ENCODE data around the gene RUNX3.
A peak's percentile ranks its signal among the peaks of the same experiment; 100 is the strongest.

The RUNX3 gene

GRCh38 chr1:24857507-24858133 is 72.5 kb downstream of the RUNX3 start:
- Mint-ChIP-seq H3K9me3 (no peaks in the 10 kb centered on the region), H3K36me3 (ENCODE audit: low read depth) (no peaks in the 10 kb centered on the region), H3K4me1 (ENCODE audit: low read depth) (peaks cover 8% of the 10 kb centered on the region), H3K4me3 (no peak overlapping the region), H3K27me3 (peaks cover 40% of the 10 kb centered on the region), H3K27ac (no peak overlapping the region)
- intact Hi-C loops (cut with micrococcal nuclease), result no loop called here

- intact Hi-C loops (cut with micrococcal nuclease), result no loop called here
- Mint-ChIP-seq H3K36me3 (ENCODE audit: low read depth) (no peaks in the 10 kb centered on the region), H3K4me3 (no peak overlapping the region), H3K27ac (no peak overlapping the region), H3K4me1 (ENCODE audit: low read depth) (peaks cover 8% of the 10 kb centered on the region), H3K9me3 (no peaks in the 10 kb centered on the region), H3K27me3 (peaks cover 37% of the 10 kb centered on the region)
Measured at GRCh38 chr1:24856787-24857506, 73.1 kb downstream of the RUNX3 start.

GRCh38 chr1:24855474-24855873 is 74.6 kb downstream of the RUNX3 start:
- Mint-ChIP-seq H3K4me3 (no peak overlapping the region), H3K27me3 (peaks cover 26% of the 10 kb centered on the region), H3K4me1 (ENCODE audit: low read depth) (peaks cover 8% of the 10 kb centered on the region), H3K36me3 (ENCODE audit: low read depth) (no peaks in the 10 kb centered on the region), H3K27ac (no peak overlapping the region), H3K9me3 (no peaks in the 10 kb centered on the region)
- intact Hi-C loops (cut with micrococcal nuclease), result no loop called here

GRCh38 chr1:24853649-24854048 is 76.4 kb downstream of the RUNX3 start:
- intact Hi-C loops (cut with micrococcal nuclease), result no loop called here

GRCh38 chr1:24850328-24850920 is 79.7 kb downstream of the RUNX3 start:
- Mint-ChIP-seq H3K36me3 (ENCODE audit: low read depth) (peaks cover 8% of the 10 kb centered on the region), H3K27ac (no peak overlapping the region), H3K4me3 (no peak overlapping the region)

More at GRCh38 chr1:24853649-24854048, 76.4 kb downstream of the RUNX3 start:
- Mint-ChIP-seq H3K4me1 (ENCODE audit: low read depth) (peaks cover 22% of the 10 kb centered on the region), H3K4me3 (no peak overlapping the region), H3K36me3 (ENCODE audit: low read depth) (no peaks in the 10 kb centered on the region), H3K27ac (no peak overlapping the region), H3K9me3 (no peaks in the 10 kb centered on the region), H3K27me3 (peaks cover 24% of the 10 kb centered on the region)

GRCh38 chr1:24849672-24850295 is 80.3 kb downstream of the RUNX3 start:
- Mint-ChIP-seq H3K27me3 (peaks cover 5% of the 10 kb centered on the region), H3K4me1 (ENCODE audit: low read depth) (peaks cover 35% of the 10 kb centered on the region), H3K9me3 (no peaks in the 10 kb centered on the region), H3K4me3 (peak overlapping the region; percentile 54), H3K36me3 (ENCODE audit: low read depth) (peaks cover 14% of the 10 kb centered on the region), H3K27ac (peak overlapping the region; percentile 93)
- intact Hi-C loops (cut with micrococcal nuclease), result loop anchor here (2.0 to 5.0 kb wide), 3 partner anchors 77 to 353 kb away; no protein-coding TSS in a partner anchor

More at GRCh38 chr1:24850328-24850920, 79.7 kb downstream of the RUNX3 start:
- intact Hi-C loops (cut with micrococcal nuclease), result no loop called here
- Mint-ChIP-seq H3K27me3 (peaks cover 6% of the 10 kb centered on the region), H3K4me1 (ENCODE audit: low read depth) (peaks cover 35% of the 10 kb centered on the region), H3K9me3 (no peaks in the 10 kb centered on the region)

Data from dendritic cell treated with granulocyte-macrophage colony-stimulating factor and Interleukin-4, amounts not matched to agents 40 ng/mL and 50 ng/mL, for 4 days (primary cell).